ENCODE measurements around the gene IKBKG.

DNA sequence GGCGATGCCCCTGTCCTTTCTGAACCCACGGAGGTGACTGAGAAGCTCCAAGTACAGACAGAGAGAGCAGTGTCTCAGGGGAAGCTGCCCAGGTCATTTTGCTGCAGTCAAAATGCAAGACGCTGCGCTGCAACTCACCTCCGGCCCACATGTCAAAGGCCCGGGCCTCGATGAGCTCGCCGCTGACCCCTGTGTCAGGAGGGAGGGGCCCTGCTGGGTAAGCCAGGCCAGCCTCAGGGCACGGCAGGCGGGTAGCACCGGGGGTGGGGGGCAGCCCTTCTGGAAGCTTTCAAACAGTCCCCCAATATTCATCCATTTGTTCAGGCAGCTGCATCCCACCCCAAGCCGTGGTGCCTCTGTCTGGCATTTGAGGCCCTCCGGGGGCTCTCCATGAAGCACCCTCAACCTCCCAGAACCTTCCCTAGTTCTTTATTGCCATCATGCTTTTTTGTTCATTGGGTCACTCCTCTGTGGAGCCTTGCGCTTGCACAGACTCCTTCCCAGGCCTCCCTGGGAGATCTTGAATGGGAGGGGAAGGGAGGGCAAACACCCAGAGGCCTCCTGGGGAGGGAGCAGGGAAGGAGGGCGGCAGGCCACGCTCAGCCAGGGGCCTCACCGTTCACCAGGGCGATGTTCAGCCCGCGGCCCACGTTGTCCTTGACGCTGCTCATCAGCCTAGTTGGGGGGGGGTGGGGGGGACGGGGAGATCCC is 39.6 kb upstream of the IKBKG start:
- TF ChIP-seq RFX5 (IDR thresholded peaks at IDR 0.05; ENCODE audit: low read depth, low read length) (no peak), MAZ (IDR thresholded peaks at IDR 0.05; ENCODE audit: borderline replicate concordance, low read depth, low read length) (no peak), MAZ (CRISPR knock-in tag; IDR thresholded peaks at IDR 0.05; ENCODE audit: low read depth) (no peak), KMT2A (CRISPR knock-in tag; IDR thresholded peaks at IDR 0.05) (no peak), KDM1A (CRISPR knock-in tag; IDR thresholded peaks at IDR 0.05) (no peak), ZNF367 (CRISPR knock-in tag; IDR thresholded peaks at IDR 0.05; ENCODE audit: borderline replicate concordance) (no peak)
- TF ChIP-seq, protein P1, sequence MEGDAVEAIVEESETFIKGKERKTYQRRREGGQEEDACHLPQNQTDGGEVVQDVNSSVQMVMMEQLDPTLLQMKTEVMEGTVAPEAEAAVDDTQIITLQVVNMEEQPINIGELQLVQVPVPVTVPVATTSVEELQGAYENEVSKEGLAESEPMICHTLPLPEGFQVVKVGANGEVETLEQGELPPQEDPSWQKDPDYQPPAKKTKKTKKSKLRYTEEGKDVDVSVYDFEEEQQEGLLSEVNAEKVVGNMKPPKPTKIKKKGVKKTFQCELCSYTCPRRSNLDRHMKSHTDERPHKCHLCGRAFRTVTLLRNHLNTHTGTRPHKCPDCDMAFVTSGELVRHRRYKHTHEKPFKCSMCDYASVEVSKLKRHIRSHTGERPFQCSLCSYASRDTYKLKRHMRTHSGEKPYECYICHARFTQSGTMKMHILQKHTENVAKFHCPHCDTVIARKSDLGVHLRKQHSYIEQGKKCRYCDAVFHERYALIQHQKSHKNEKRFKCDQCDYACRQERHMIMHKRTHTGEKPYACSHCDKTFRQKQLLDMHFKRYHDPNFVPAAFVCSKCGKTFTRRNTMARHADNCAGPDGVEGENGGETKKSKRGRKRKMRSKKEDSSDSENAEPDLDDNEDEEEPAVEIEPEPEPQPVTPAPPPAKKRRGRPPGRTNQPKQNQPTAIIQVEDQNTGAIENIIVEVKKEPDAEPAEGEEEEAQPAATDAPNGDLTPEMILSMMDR (CRISPR knock-in tag; IDR thresholded peaks at IDR 0.05): no peak
- TF ChIP-seq, protein P2, sequence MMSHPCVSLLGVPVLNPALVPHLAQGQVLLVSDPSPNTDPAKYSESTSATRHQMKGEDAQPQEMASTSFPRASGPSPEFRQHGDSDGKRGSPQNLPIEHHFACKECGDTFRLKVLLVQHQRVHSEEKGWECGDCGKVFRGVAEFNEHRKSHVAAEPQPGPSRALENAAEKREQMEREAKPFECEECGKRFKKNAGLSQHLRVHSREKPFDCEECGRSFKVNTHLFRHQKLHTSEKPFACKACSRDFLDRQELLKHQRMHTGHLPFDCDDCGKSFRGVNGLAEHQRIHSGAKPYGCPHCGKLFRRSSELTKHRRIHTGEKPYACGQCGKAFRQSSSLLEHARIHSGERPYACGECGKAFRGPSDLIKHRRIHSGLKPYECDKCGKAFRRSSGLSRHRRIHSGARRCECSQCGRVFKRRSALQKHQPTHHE (CRISPR knock-in tag; IDR thresholded peaks at IDR 0.05; ENCODE audit: borderline replicate concordance): no peak
